DMS 273 (cell line): ENCODE results near the gene CNST.
"Not testable (repeated sequence)": the region's sequence is repeated elsewhere in the genome, so short reads cannot be mapped to it uniquely, and the experiment has no call there.

Experiments
- DNase-seq: peaks from one replicate; lab custom pipeline; 2025; ENCODE audit not compliant: unreplicated experiment; lab: John Stamatoyannopoulos, UW

Gene CNST

DNA sequence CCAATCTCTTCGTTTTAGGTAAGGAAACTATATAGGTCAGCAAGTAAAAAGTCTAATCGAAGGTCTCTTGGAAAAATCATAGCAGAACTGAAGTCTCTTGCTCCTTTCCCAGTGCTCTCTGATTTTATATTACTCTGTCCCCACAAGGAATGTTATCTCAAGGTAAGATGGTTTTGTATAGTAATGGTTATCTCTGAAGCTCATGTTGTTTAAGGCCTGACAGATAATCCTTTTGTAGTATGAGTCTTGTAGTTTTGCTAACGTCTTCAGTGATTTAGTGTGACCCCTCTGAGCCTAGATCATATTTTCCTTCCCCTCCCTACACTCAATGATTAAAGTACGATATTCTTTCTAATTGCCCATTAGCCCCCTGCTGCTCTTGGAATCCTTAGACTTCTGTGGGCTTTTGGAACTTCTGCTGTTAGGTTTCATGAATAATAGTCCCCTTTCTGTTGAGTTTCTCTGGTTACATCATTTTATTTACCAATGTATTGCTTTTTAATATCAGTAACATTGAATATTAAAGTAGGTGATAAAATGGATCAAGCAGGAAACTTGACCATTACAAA, 52.1 kb downstream of the CNST start:
- DNase-seq, result no peak

- DNase-seq, result no peak
Measured at GRCh38 chr1:246622035-246622652, 55.9 kb downstream of the CNST start.

DNA sequence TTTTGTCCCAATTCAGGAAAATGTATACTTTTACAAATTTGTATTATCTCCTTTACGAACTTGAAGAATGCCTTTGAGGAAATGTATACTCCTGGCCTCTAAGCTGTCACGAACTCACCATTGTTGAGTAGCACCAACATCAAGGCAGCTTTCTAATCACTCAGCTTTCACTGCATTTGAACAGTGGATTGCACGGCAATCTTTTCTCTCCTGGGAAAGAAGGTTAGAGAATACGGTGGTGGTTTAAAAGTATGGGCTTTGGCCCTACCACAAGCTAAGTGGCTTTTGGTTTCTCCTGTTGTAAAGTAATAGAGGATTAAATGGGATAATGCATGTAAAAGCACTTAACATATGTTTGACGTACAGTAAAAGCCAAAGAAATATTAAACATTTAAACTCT, 57.8 kb downstream of the CNST start:
- no peak for DNase-seq

DNA sequence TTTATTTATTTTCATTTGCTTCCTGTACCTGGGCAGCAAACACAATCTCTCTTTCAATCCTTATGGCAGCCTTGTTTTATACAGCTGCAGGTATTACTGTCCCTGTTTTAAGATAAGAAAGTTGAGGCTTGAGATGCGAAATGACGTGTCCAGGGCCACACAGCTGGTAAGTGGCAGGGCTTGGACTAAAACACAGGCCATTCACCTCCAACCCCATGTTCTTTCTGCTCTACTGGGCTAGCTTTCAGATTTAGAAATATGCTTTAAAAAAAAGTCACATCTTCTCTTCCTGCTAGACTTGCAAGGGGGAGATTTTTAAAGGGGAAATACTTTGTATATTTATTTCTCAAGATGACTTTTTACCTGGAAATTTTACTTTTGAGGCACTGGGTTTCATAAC, 62.8 kb downstream of the CNST start:
- DNase-seq, result no peak

DNA sequence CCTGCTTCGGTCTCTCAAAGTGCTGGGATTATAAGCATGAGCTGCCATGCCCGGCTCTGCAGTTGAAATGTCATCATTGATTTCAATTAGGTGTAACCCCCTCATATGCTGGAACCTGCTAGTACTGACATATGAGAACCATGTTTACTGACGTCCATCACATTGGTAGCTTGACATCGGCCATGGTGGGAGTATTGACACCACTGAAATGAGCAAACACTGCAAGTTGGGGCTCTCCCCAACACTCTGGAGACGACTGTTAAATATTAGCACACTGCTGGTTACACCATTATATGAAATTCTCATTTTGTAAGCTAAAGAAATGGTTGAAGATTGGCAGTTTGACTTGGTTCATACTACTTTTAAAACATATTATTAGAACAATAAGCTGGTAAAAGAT, 63.7 kb downstream of the CNST start:
- no peak for DNase-seq

DNA sequence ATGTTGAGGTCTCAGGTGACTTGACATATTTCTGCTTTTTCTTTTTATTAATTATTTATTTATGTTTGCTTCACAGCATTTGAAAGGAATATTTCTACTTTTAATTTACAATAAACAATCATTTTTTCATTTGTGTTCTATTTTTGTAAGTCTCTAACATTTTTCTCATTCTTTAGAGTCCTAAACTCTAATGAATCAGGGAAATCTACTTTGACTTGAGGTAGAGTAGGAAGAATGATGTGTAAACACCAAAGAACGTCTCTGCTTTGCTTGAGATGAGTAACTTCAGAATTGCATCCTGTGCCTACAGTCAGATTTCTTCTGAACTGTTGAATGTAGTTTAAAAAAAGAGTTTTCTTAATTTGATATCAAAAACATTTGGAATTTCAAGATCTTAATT, 65.2 kb downstream of the CNST start:
- no peak for DNase-seq

- no peak for DNase-seq
Measured at GRCh38 chr1:246632281-246633168, 66.3 kb downstream of the CNST start.

DNA sequence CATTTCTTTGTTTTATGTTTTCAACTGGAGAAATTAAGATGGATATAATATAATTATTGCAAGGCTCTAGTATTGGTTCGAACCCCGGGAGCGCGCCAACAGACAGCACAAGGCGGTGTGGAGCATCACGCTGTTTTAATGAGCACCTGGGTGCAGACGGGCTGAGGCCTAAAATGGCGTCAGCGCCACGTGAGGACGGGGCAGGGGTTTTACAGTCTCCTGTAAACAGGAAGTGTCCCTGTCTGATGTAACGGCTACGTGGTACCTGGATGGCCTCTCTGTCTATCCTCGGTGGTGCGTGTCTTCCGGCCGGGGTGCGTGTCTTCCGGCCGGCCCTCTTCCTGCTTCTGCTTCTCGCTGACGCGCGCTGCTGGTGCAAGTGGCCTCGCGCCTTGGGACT, 68.4 kb downstream of the CNST start:
- DNase-seq, result not testable (repeated sequence)

DNA sequence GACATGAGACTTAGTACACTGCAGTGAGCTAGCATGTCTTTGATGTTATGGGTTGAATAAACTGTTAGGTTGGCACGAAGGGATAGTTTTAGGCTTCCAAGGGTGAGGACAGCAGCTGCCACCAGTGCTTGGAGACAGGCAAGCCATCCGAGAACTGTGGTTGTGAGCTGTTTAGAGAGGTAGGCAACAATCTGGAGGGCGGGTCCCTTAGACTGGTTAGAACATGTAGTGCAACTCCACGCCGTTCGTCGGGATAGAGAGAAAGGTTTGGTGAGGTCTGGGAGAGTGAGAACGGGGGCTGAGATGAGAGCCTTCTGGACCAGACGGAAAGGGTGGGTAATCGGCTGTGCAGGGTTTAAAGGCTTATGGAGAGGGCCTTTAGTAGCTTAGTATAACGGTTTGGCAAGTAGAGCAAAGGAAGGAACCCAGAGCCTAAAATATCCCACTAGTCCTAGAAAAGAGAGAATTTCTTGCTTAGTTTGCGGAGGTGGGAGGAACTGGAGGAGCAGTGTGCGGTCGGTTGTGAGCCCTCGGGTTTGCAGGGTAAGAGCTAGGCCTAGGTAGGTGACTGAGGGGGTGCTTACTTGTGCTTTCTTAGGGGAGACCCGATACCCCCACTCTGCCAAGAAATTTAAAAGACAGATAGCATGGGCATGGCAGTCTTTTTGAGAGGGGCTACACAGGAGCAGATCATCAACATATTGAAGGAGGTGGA, 72.8 kb downstream of the CNST start:
- no peak for DNase-seq

DNA sequence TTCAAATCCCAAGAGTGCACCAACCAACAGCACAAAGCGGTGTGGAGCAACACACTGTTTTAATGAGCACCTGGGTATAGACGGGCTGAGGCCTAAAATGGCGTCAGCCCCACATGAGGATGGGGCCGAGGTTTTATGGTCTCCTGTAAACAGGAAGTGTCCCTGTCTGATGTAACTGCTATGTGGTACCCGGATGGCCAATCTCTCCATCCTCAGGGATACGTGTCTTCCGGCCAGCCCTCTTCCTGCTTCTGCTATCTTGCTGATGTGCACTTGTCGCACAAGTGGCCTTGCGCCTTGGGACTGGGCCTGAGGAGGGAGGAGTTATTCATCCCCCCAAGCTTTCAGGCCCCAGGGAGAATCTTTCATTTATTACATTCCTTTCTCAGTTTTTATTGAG, 73.5 kb downstream of the CNST start:
- no peak for DNase-seq

DNA sequence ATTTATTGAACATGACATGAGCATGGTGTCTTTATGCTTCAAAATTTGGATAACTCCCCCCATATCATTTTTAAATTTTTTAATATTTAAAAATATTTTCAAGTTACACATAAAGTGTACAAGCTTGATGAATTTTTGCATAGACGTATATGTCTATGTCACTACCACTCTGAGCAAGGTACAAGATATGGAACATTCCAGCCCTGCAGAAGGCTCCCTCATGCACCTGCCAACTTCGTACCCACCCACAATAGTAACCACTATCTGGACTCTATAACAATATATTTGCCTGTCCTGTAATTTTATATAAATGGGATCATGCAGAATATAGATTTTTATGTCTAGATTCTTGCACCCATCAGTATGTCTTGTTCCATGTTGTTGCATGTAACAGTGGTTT, 74.5 kb downstream of the CNST start:
- DNase-seq, result no peak

- no peak for DNase-seq
Measured at GRCh38 chr1:246641394-246641793, 75.1 kb downstream of the CNST start.

DNA sequence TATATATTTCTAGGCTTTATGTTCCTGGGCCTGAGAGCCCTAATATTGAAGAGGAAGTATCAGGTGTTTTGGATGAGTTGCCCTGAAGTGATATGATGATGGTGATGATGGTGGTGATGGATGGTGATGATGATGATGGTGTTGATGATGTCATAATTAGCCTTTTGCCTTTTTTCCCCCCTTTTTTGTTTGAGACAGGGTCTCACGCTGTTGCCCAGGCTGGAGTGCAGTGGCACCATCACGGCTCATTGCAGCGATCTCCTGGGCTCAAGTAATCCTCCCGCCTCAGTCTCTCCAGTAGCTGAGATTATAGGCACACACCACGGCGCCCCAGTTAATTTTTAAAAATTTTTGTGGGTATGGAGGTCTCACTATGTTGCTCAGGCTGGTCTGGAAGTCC, 76.5 kb downstream of the CNST start:
- DNase-seq, result no peak

DNA sequence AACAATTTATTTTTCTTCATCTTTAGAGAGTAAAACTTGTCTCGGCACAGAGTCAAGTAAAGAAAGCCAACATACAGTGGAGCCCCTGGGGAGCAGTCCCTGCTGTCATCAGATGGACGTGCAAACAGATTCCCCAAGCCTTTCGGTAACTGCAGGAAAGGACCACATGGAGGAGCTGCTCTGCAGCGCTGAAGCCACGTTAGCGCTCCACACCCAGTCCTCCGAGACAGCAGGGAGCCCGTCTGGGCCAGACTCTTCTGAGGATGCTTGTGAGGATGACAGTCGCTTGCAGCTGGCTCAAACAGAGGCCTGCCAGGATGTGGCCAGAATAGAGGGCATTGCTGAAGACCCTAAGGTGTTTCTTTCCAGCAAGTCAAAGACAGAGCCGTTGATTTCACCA, 80.9 kb downstream of the CNST start:
- peak; percentile 79 for DNase-seq

- DNase-seq, result no peak
Measured at GRCh38 chr1:246647513-246647912, 81.3 kb downstream of the CNST start.

DNA sequence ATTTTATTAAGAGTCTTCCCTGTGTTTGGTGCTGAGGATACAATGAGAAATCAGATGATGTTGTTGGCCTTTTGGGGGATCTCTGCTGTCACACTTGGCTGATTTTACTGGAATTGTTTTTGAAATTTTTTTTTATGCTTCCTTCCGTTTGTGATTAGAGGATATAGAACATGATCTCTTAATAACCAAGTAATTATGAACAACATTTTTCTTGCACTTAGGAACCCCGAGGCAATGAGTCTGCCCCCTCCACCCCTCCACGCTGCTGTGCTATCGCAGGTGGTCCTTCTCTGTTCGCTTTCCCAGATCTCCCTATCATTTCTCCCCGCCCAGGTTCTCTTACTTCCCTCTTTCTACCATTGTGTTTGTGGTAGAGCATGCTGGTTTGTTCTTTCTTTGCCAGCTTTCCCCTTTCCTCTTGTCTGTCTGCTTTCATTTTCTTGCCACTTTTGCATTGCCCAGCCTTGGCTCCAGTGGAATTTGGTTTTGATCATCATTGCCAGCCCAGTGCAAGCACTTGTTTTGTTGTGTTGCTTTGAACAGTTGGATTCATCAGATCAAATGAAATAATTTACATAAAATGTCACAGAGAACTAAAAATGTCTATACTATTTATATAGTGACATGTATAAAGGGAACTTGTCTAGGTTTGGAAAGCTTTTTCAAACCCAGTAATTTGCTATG, 84.9 kb downstream of the CNST start:
- DNase-seq, result no peak

DNA sequence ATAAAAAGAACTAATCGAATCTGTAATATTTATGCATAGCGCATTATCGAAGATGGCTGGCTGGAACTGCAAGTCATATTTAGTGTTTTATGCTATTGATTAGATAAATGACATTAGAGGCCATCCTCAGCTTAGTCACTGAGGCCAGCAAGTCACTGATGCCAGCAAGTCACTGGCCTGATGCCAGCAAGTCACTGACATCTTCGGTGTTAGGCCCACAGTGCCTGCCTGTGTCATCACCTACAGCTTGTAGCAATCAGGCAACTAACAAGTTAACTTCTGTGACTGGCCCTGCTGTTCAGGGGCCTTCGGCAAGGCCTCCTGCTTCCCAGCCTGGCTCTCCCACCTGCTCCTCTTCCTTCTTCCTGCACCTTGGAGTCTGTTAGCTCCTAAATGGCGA, 92.3 kb downstream of the CNST start:
- DNase-seq, result peak; percentile 17

DNA sequence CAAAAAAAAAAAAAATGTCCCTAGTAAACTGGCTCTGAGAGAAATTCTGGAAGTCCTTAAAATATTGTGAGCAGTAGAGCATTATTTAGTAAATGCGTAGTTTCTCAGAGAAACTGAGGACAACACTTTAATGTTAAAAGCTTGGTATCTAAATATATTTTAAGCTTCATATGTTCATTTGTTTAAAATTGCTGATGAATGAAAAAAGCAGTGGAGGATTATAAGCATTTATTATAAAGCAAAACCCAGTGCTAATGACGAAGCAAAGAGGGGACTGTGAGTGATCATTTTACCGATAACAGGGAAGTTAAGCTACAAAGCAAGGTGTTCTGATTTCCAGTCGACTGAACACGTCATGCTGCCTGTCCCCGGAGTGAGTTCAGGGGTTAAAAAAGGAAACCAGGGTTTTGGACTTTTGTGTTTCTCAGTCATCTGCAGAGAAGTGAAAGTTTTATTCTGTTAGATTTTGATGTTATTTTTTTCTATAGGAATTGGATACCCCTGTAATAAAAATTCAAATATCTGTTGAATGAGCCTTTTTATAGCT, 93.4 kb downstream of the CNST start:
- DNase-seq, result no peak

- DNase-seq, result no peak
Measured at GRCh38 chr1:246661451-246661850, 95.2 kb downstream of the CNST start.

DNA sequence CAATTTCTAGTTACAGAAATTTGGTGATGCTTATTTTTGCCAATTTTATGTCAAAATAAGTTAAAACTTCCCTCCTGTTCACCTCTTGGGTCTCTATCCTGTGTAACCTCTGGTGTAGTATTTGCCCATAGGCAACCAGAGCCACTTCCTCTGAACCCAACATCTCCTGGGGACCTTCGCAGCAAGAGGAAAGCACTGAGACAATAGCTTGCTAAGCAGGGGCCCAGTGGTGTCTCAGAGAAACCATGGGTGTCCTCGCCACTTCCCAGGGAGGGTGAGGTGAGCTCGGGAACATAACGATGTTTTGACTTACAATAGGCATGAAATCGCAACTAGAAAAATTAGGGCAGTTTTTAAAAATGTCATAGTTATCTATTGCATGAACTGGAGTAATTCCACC, 101.5 kb downstream of the CNST start:
- no peak for DNase-seq

GRCh38 chr1:246669659-246670058, 103.4 kb downstream of the CNST start:
- DNase-seq, result no peak
